Measurements from ENCODE around the gene NINJ2.

- no peak for TF ChIP-seq YY1 (IDR thresholded peaks at IDR 0.05; ENCODE audit: low read depth, low read length)
- TF ChIP-seq CTCF (IDR thresholded peaks at IDR 0.05 in 2 of 3, conservative IDR thresholded peaks at IDR 0.05 in 1 of 3; ENCODE audit: control insufficient read depth in 2 of 3, extremely low read depth in 1 of 3, insufficient read depth in 1 of 3, low read depth in 3 of 3, low read length in 3 of 3) = no peak
These were observed 1.5 kb upstream of the NINJ2 start for GRCh38 chr12:664779-665092.

All from GM12878 (cell line).